Thyroid gland (tissue), 4 donors: ENCODE measurements around the gene ODC1. TPM values are rescaled to one million over a fixed set of nuclear protein-coding genes. Genes with fewer than 3 reads are reported as not detected.

ENCODE experiments used
- DNase-seq, 2 donors: peaks; one replicate each; pipeline ENCODE4 v3.0.0-alpha.2; 2019
- H3K27ac ChIP-seq, 3 donors: fragments of 200-600 bp; sonication (generic); 1 replicate in 2 of 3; 2 replicates in 1 of 3; pipeline ENCODE4 v1.5.1; 2016 to 2019; ENCODE audit warnings: mild to moderate bottlenecking in 1 of 3, moderate library complexity in 1 of 3
- H3K27me3 ChIP-seq: fragments of 200-600 bp; sonication (generic); one replicate; pipeline ENCODE4 v1.5.1; 2019
- H3K36me3 ChIP-seq, 2 donors: fragments of 200-600 bp; sonication (generic); one replicate each; pipeline ENCODE4 v1.5.1; 2016 to 2019
- H3K4me1 ChIP-seq, 2 donors: fragments of 200-600 bp; sonication (generic); one replicate each; pipeline ENCODE4 v1.5.1; 2017 to 2019
- H3K4me3 ChIP-seq, 3 donors: fragments of 200-600 bp; sonication (generic); replicated peaks in 1 of 3; 1 replicate in 2 of 3; 2 replicates in 1 of 3; pipeline ENCODE4 v1.5.1; 2016; ENCODE audit warnings: mild to moderate bottlenecking in 1 of 3
- H3K9me3 ChIP-seq: fragments of 200-600 bp; sonication (generic); one replicate; pipeline ENCODE4 v1.5.1; 2017
- POLR2A ChIP-seq, 2 donors: fragments of 450-650 bp; IDR thresholded peaks; one replicate each; pipeline ENCODE4 v1.6.1; 2017; ENCODE audit warnings: antibody characterized with exemption in 2 of 2, mild to moderate bottlenecking in 2 of 2, moderate library complexity in 1 of 2
- WGBS, 2 donors: methylation state at CpG; one replicate each; pipeline ENCODE4 v1.1.5; 2017; 5-methylcytosine and 5-hydroxymethylcytosine counted together
- intact Hi-C: fragments of 100-400 bp; cut with DNase I; formaldehyde crosslinking; loops from one replicate; pipeline ENCODE4 v1.15.1; 2023
- small RNA-seq: library from RNA; depleted of rRNA; stranded (forward); fragments of <200 nt; gene quantifications from one replicate; pipeline ENCODE3, GENCODE V24; 2016
- total RNA-seq, 4 donors: library from RNA; depleted of rRNA; stranded (reverse); fragments of >200 nt; gene quantifications; one replicate each; pipeline ENCODE4 v1.2.3, GENCODE V29; 2016
- TF ChIP-seq, protein P1 (sequence below), 6 experiments: fragments of 200-600 bp in 3 of 6; fragments of 450-650 bp in 3 of 6; sonication (generic) in 3 of 6; IDR thresholded peaks; one replicate each; pipeline ENCODE4 v1.5.1; 2016 to 2019; ENCODE audit warnings: antibody characterized with exemption in 6 of 6, mild to moderate bottlenecking in 2 of 6, inconsistent platforms in 1 of 6, moderate library complexity in 1 of 6

ODC1 gene
- total RNA-seq, 4 donors from 2014 or later: 72.0 to 126 (median 84.9) TPM

DNA sequence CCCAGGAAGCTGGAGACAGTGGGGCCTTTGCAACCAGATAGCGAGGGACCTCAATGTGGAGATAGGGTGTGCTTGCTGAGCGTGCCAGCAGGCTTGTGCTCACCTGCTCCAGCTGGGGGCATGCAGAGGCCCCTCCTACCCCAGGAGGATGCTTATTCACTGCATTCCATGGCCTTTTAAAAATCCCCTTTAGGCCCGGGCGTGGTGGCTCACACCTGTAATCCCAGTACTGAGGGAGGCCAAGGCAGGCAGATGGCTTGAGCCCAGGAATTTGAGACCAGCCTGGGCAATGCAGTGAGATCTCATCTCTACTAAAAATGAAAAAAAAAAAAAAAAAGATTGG is 54.5 kb downstream of the ODC1 start:
- DNase-seq: no peak
- H3K27ac ChIP-seq: no peak overlapping the region
- H3K4me3 ChIP-seq: no peak overlapping the region
- WGBS, 2 donors: 100% methylated on average over 1 to 2 of the region's 4 CpGs
- TF ChIP-seq, protein P1, sequence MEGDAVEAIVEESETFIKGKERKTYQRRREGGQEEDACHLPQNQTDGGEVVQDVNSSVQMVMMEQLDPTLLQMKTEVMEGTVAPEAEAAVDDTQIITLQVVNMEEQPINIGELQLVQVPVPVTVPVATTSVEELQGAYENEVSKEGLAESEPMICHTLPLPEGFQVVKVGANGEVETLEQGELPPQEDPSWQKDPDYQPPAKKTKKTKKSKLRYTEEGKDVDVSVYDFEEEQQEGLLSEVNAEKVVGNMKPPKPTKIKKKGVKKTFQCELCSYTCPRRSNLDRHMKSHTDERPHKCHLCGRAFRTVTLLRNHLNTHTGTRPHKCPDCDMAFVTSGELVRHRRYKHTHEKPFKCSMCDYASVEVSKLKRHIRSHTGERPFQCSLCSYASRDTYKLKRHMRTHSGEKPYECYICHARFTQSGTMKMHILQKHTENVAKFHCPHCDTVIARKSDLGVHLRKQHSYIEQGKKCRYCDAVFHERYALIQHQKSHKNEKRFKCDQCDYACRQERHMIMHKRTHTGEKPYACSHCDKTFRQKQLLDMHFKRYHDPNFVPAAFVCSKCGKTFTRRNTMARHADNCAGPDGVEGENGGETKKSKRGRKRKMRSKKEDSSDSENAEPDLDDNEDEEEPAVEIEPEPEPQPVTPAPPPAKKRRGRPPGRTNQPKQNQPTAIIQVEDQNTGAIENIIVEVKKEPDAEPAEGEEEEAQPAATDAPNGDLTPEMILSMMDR (IDR thresholded peaks at IDR 0.05): no peak
- TF ChIP-seq POLR2A (IDR thresholded peaks at IDR 0.05): no peak
- intact Hi-C loops: no loop called here
- H3K27me3 ChIP-seq: no peaks in the 10 kb centered on the region
- peaks cover 0 to 23% of the 10 kb centered on the region in 2 donors for H3K4me1 ChIP-seq
- no peaks in the 10 kb centered on the region for H3K9me3 ChIP-seq
- H3K36me3 ChIP-seq: no peaks in the 10 kb centered on the region

DNA sequence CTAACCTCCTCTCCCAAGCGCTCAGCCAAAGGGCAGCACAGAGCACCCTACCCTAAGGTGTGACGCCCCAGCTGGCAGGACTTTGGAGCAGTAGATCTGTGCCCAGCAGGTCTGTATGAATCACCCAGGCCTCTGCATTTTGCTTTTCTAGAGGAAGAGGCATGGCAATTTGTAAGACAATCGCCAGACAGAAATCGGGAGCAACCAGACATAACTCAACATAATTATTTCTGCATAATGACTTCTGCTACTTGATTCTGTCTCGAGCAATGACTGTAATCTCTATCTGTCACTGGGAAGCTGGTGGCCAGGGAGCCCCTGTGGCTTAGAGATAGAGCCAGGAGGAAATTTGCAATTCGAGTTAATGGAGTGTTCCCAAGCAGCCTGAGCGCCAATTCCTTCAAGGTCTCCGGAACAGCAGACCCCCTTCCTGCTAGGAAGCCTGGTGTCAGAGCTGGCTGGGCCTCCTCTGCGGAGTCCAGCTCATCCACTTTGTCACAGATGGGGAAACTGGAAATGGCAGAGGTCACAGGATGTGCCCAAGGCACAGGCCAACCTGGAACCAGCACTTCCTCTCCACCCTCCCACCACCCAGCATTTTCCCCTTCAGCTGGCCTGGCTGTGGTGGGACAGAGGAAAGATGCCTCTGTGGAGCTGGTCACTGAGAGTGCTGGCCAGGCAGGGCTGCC is 55.0 kb downstream of the ODC1 start:
- no peaks in the 10 kb centered on the region for H3K27me3 ChIP-seq
- H3K4me1 ChIP-seq: peaks cover 0 to 23% of the 10 kb centered on the region in 2 donors
- TF ChIP-seq, protein P1 (IDR thresholded peaks at IDR 0.05): no peak
- peak overlapping the region in 1 of 3 donors; percentile 1 for H3K27ac ChIP-seq
- no peaks in the 10 kb centered on the region for H3K36me3 ChIP-seq
- DNase-seq: no peak
- H3K4me3 ChIP-seq: no peak overlapping the region
- intact Hi-C loops: no loop called here
- no peaks in the 10 kb centered on the region for H3K9me3 ChIP-seq
- WGBS, 2 donors: 78 to 86% methylated on average over 9 of the region's 9 CpGs

DNA sequence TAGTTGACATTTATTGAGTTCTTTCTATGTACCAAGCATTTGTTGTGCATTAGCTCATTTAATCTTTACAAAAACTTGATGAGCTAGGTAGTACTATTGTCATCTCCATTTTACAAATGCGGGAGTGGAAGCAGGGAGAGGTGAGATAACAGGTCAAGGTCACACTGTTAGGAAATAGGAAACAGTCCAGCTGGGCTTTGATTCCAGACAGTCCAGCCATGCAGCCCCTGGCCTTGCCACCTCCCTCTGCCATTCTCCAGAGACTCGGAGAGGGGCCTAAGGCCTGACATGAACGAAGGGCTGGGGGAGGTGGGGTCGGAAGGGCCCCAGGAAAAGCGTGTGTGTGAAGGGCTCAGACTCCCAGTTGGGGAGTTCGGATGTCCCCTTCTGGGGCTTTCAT is 55.6 kb downstream of the ODC1 start:
- 71 to 94% methylated on average over 6 of the region's 6 CpGs for WGBS, 2 donors
- Histone ChIP-seq H3K36me3 (no peaks in the 10 kb centered on the region), H3K4me3 (no peak overlapping the region), H3K4me1 (peaks cover 0 to 23% of the 10 kb centered on the region in 2 donors), H3K27ac (no peak overlapping the region), H3K9me3 (no peaks in the 10 kb centered on the region), H3K27me3 (no peaks in the 10 kb centered on the region)
- DNase-seq: no peak
- intact Hi-C loops: no loop called here
- TF ChIP-seq, protein P1 (IDR thresholded peaks at IDR 0.05): no peak
- TF ChIP-seq POLR2A (IDR thresholded peaks at IDR 0.05): no peak

DNA sequence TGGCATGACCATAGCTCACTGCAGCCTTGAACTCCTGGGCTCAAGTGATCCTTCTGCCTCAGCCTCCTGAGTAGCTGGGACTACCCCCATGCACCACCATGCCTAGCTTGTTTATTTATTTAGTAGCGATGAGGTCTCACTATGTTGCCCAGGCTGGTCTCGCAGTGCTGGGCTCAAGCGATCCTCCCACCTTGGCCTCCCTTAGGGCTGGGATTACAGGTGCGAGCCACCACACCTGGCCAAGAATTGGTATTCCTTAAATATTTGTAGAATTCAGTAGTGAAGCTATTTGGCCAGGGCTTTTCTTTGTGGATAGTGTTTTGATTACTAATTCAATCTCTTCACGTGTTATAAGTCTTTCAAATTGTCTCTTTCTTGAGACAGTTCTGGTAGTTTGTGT is 56.0 kb downstream of the ODC1 start:
- peaks cover 0 to 26% of the 10 kb centered on the region in 2 donors for H3K4me1 ChIP-seq
- intact Hi-C loops: no loop called here
- TF ChIP-seq, protein P1 (IDR thresholded peaks at IDR 0.05): no peak
- no peak for TF ChIP-seq POLR2A (IDR thresholded peaks at IDR 0.05)
- no peaks in the 10 kb centered on the region for H3K9me3 ChIP-seq
- no peak overlapping the region for H3K27ac ChIP-seq
- H3K4me3 ChIP-seq: no peak overlapping the region
- DNase-seq: no peak
- whole genome bisulfite sequencing, 2 donors: 96 to 99% methylated on average over 5 of the region's 5 CpGs
- no peaks in the 10 kb centered on the region for H3K36me3 ChIP-seq
- no peaks in the 10 kb centered on the region for H3K27me3 ChIP-seq

DNA sequence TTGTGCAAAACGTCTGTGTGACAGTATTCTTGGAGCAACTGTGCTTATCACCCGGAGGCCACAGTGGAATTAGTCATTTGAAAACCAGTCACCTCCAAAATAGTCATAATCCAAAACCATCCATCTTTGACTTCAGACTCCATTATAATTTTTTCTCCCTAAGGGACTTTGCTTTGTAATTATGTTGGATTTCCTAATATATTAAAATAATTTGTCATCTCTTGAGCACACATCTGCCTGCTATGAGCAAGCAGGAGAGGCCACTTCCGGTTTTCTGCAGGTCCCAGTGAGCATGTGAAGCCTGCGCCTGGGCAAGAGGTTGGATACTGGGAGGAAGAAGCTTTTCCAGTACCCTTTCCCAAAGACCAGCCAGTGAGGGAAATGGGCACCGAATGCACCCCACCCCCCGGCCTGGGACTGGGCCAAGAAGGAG is 57.7 kb downstream of the ODC1 start:
- no peak overlapping the region for H3K4me3 ChIP-seq
- H3K27me3 ChIP-seq: no peaks in the 10 kb centered on the region
- DNase-seq: no peak
- no peak overlapping the region for H3K27ac ChIP-seq
- no peaks in the 10 kb centered on the region for H3K9me3 ChIP-seq
- H3K4me1 ChIP-seq: peaks cover 0 to 39% of the 10 kb centered on the region in 2 donors
- 68 to 82% methylated on average over 6 of the region's 6 CpGs for WGBS, 2 donors
- TF ChIP-seq POLR2A (IDR thresholded peaks at IDR 0.05): no peak
- TF ChIP-seq, protein P1 (IDR thresholded peaks at IDR 0.05): no peak
- no peaks in the 10 kb centered on the region for H3K36me3 ChIP-seq
- intact Hi-C loops: no loop called here

Small RNAs within 50 kb of the gene (small RNA-seq; reads per million reads assigned to genes)
- 8.3 reads per million, percentile 91 among the genes with 10 or more reads in this experiment for gene SNORA80B

Other genes with a start within 250 kb of the ODC1 start
- gene HPCAL1, start 145.4 kb downstream of the ODC1 start, total RNA-seq: 10 to 100 TPM; 39.9 to 84.2 (median 64.8) TPM
- gene NOL10, start 241.6 kb upstream of the ODC1 start, total RNA-seq: 10 to 100 TPM; 21.9 to 54.2 (median 37.6) TPM